Esophagus (tissue), 2 donors: ENCODE results near the gene ADARB2. TPM values are rescaled to one million over a fixed set of nuclear protein-coding genes. Genes with fewer than 3 reads are reported as not detected.

Experiments used
- H3K27ac ChIP-seq, 2 donors: one replicate each; pipeline ENCODE4 v1.5.1; 2013; ENCODE audit warnings: low read depth in 2 of 2, mild to moderate bottlenecking in 2 of 2, inconsistent platforms in 1 of 2, low read length in 1 of 2, moderate library complexity in 1 of 2
- H3K27me3 ChIP-seq, 2 donors: one replicate each; pipeline ENCODE4 v1.6.1; 2013; ENCODE audit warnings: low read length in 2 of 2, control low read depth in 1 of 2, mild to moderate bottlenecking in 1 of 2; ENCODE audit not compliant: insufficient read depth in 2 of 2, control insufficient read depth in 1 of 2
- H3K36me3 ChIP-seq, 2 donors: one replicate each; pipeline ENCODE4 v1.6.1; 2013; ENCODE audit warnings: low read length in 1 of 2; ENCODE audit not compliant: control insufficient read depth in 2 of 2, insufficient read depth in 2 of 2
- H3K4me1 ChIP-seq, 2 donors: one replicate each; pipeline ENCODE4 v1.6.1; 2013; ENCODE audit warnings: low read length in 1 of 2; ENCODE audit not compliant: control insufficient read depth in 2 of 2, insufficient read depth in 2 of 2
- H3K4me3 ChIP-seq, 2 donors: one replicate each; pipeline ENCODE4 v1.5.1; 2013; ENCODE audit warnings: low read length in 2 of 2, mild to moderate bottlenecking in 2 of 2, low read depth in 1 of 2, moderate library complexity in 1 of 2
- H3K9me3 ChIP-seq, 2 donors: one replicate each; pipeline ENCODE4 v1.6.1; 2013; ENCODE audit warnings: mild to moderate bottlenecking in 2 of 2, low read depth in 1 of 2, low read length in 1 of 2, moderate library complexity in 1 of 2; ENCODE audit not compliant: control insufficient read depth in 2 of 2, insufficient read depth in 1 of 2
- WGBS, 2 donors: extraction: QIAGEN DNeasy Blood & Tissue Kit; methylation state at CpG; one replicate each; pipeline ENCODE4 v1.1.7; 2013; 5-methylcytosine and 5-hydroxymethylcytosine counted together
- polyA plus RNA-seq, 2 donors: library from polyadenylated mRNA; stranded (reverse); fragments of 200-250 nt; gene quantifications; one replicate each; pipeline ENCODE4 v1.2.3, GENCODE V29; 2013
- donor health status: healthy with polysubstance abuse.
- donor health status: Bipolar disorder and iron deficiency.

Gene ADARB2
- polyA plus RNA-seq, 2 donors = 0.33 to 0.65 TPM

DNA sequence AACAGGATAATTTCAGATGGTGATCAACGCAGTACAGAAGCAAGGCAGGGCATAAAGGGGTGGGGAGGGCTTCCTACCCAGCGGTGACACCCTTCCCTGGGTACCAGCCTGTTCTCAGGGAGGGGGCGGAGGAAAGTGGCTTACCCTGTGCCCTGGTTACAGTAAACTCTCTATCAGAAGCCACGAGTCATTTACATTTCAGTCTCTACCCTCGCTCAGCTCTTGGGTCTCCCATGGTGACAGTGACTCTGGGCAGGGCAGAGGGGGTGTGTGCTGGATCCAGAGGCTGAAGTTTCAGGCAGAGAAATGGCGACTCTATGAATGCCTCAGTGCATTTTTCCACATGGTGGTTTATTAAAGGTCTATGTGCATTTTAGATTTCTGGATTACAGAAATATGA lies 107.0 kb downstream of the ADARB2 start:
- 80 to 86% methylated on average over 6 of the region's 6 CpGs for WGBS, 2 donors
- Histone ChIP-seq H3K4me3 (no peak overlapping the region), H3K4me1 (no peaks in the 10 kb centered on the region), H3K36me3 (no peaks in the 10 kb centered on the region), H3K27me3 (no peaks in the 10 kb centered on the region), H3K9me3 (peaks cover 0 to 2% of the 10 kb centered on the region in 2 donors), H3K27ac (no peak overlapping the region)

DNA sequence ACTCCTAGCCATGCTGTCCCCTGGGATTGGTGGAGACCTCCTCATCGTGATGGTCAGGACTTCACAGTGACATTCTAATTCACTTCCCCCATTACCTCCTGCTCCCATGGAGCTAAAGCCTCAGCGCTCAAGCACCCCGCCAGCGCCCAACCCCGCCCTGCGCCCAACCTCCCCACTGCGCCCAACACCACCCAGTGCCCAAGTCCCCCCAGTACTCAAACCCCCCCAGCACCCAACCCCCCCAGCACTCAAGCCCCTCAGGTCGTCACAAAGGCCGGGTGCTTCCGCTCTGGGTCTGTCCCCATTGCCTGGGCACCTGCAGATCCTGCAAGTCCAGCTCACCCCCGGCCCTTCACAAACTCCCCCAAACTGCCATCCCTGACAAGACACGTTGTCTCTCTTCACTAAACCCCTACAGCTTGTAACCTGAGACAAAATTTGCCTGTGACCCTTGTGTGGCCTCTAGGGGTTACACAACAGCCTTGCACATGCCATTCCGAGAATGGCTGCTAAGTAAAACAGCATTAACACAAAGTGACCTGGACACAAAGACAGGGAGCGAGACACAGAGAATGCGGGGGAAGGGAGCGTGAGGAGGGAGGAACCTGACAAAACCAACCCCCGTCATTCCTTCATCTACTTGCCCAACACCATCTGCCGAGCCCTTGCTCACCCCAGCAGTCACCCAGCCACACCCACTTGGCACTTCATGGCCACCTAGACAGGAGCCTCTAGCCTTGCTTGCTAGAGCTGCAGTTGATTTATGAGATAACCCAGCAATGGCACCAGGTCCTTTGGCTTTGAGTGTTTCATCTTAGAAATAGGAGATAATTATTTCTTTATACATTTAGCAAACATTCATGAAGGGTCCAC lies 107.8 kb downstream of the ADARB2 start:
- peaks cover 0 to 2% of the 10 kb centered on the region in 2 donors for H3K9me3 ChIP-seq
- no peaks in the 10 kb centered on the region for H3K4me1 ChIP-seq
- no peaks in the 10 kb centered on the region for H3K27me3 ChIP-seq
- WGBS, 2 donors = 69 to 73% methylated on average over 14 to 18 of the region's 18 CpGs
- H3K36me3 ChIP-seq = no peaks in the 10 kb centered on the region
- H3K4me3 ChIP-seq = no peak overlapping the region
- no peak overlapping the region for H3K27ac ChIP-seq

GRCh38 chr10:1628757-1629156 lies 108.6 kb downstream of the ADARB2 start:
- Histone ChIP-seq H3K27me3 (no peaks in the 10 kb centered on the region), H3K27ac (no peak overlapping the region), H3K9me3 (peaks cover 0 to 2% of the 10 kb centered on the region in 2 donors), H3K4me3 (no peak overlapping the region), H3K4me1 (no peaks in the 10 kb centered on the region), H3K36me3 (no peaks in the 10 kb centered on the region)
- WGBS, 2 donors = 83 to 88% methylated on average over 14 of the region's 14 CpGs

- Histone ChIP-seq H3K9me3 (peaks cover 0 to 2% of the 10 kb centered on the region in 2 donors), H3K4me3 (no peak overlapping the region), H3K27ac (no peak overlapping the region), H3K36me3 (no peaks in the 10 kb centered on the region), H3K27me3 (no peaks in the 10 kb centered on the region), H3K4me1 (no peaks in the 10 kb centered on the region)
- WGBS, 2 donors = 77 to 86% methylated on average over 14 of the region's 14 CpGs
Measured at GRCh38 chr10:1627945-1628344, 109.4 kb downstream of the ADARB2 start.

DNA sequence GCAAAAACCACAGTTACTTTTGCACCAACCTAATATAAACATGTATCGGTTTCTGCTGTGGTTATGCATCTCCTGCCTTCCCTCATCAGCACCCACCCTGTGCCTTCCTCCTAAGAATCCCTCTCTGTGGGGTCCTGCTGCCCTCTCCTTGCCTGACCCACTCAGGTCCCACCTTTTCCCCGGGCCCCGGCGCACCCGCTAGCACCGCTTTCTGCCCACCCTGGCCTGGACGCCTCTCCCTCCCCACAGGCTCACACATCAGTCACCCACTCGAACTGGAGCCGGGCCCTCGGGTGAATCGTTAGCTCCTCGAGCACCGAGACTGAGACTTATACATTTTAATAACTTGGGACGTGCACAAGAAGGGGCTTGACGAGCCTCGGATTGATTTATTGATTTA lies 110.5 kb downstream of the ADARB2 start:
- 89 to 93% methylated on average over 16 of the region's 16 CpGs for WGBS, 2 donors

GRCh38 chr10:1626410-1626809 lies 110.9 kb downstream of the ADARB2 start:
- Histone ChIP-seq H3K27me3 (no peaks in the 10 kb centered on the region), H3K4me1 (no peaks in the 10 kb centered on the region), H3K4me3 (no peak overlapping the region), H3K9me3 (peaks cover 0 to 2% of the 10 kb centered on the region in 2 donors), H3K27ac (no peak overlapping the region), H3K36me3 (no peaks in the 10 kb centered on the region)
- WGBS, 2 donors = 80 to 82% methylated on average over 22 of the region's 22 CpGs

More for the DNA sequence above, 110.5 kb downstream of the ADARB2 start:
- no peaks in the 10 kb centered on the region for H3K4me1 ChIP-seq
- H3K9me3 ChIP-seq = peaks cover 0 to 2% of the 10 kb centered on the region in 2 donors
- no peaks in the 10 kb centered on the region for H3K27me3 ChIP-seq
- no peaks in the 10 kb centered on the region for H3K36me3 ChIP-seq
- no peak overlapping the region for H3K27ac ChIP-seq
- H3K4me3 ChIP-seq = no peak overlapping the region

DNA sequence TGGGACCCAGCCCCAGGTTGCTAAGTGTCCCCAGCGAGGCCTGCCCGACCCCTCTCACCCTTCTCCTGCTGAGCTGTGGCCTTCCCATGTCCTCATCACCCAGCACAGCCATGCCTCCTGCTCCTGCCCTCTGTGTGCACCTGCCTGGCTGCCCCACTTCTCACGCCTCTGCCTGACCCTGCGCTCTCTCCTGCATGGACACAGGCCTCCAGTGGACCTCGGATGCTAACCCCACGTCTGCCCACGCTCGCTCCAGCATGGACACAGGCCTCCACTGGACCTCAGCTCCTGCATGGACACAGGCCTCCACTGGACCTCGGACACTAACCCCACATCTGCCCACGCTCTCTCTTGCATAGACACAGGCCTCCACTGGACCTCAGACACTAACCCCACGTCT lies 111.6 kb downstream of the ADARB2 start:
- Histone ChIP-seq H3K9me3 (peaks cover 0 to 2% of the 10 kb centered on the region in 2 donors), H3K36me3 (no peaks in the 10 kb centered on the region), H3K27ac (no peak overlapping the region), H3K4me3 (no peak overlapping the region), H3K4me1 (no peaks in the 10 kb centered on the region), H3K27me3 (no peaks in the 10 kb centered on the region)
- 91 to 92% methylated on average over 11 of the region's 11 CpGs for WGBS, 2 donors

DNA sequence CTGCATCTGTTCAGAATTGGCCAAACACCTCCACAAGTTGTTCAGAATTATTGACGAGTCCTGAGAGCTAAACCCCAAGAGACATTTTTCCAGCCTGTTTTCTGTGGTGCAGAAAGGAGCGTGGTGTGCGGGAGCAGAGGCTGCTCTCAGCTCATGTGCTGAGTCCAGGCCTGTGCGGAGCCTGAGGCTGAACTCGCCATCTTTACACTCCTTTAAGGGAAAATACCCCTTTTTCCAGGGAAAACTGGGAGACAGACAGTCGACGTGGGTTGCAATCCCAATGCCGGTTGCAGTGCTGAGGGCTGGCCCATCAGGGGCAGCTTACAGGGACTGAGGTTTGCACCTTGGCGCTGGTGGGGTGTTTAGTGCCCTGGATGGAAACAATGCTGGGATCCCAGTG lies 112.2 kb downstream of the ADARB2 start:
- Histone ChIP-seq H3K9me3 (peaks cover 0 to 2% of the 10 kb centered on the region in 2 donors), H3K27me3 (no peaks in the 10 kb centered on the region), H3K27ac (no peak overlapping the region), H3K4me1 (no peaks in the 10 kb centered on the region), H3K36me3 (no peaks in the 10 kb centered on the region), H3K4me3 (no peak overlapping the region)
- WGBS, 2 donors = 89 to 93% methylated on average over 9 of the region's 9 CpGs

DNA sequence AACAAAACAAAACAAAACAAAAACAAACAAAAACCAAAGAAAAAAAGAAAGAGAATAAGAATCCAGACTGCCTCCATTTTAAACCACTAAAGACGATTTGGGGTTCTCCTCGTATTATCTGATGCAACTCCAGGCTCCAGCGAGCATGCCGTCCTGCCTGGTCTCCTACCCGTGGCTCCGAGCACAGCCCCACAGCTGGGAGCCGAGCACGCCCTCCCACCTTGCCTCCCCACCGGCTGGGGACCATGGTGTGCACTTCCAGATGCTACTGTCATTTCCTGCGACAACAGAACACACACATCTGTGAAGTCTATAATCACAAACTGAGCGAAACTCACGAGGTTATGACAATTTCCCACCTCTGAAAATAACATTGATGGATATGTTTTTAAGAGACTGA lies 113.1 kb downstream of the ADARB2 start:
- no peaks in the 10 kb centered on the region for H3K27me3 ChIP-seq
- 75 to 78% methylated on average over 12 of the region's 12 CpGs for WGBS, 2 donors
- H3K4me3 ChIP-seq = no peak overlapping the region
- no peaks in the 10 kb centered on the region for H3K36me3 ChIP-seq
- H3K9me3 ChIP-seq = peaks cover 0 to 2% of the 10 kb centered on the region in 2 donors
- H3K4me1 ChIP-seq = no peaks in the 10 kb centered on the region
- H3K27ac ChIP-seq = no peak overlapping the region

DNA sequence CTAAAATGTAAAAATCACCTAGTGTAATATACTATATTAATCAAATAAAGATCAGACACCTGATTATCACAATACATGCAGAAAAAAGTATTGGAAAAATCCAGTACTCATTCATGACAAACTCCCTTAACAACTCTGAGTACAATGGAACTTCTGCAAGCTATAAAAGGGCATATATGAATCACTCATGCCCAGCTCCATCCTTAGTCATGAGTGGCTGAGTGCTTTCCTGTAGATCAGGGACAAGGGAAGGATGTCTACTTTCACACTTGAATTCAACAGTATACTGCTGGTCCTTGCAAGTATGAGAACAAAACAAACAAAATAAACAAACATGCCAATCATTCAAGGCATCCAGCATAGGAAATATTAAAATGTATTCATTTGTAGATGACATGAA lies 116.5 kb downstream of the ADARB2 start:
- no peaks in the 10 kb centered on the region for H3K27me3 ChIP-seq
- no peak overlapping the region for H3K4me3 ChIP-seq
- H3K4me1 ChIP-seq = no peaks in the 10 kb centered on the region
- H3K36me3 ChIP-seq = no peaks in the 10 kb centered on the region
- H3K27ac ChIP-seq = no peak overlapping the region
- no peaks in the 10 kb centered on the region for H3K9me3 ChIP-seq
